Caki2 (cell line): ENCODE data around the gene LGR4. TPM values are rescaled to one million over a fixed set of nuclear protein-coding genes. Genes with fewer than 3 reads are reported as not detected.
"Not testable (repeated sequence)": the region's sequence is repeated elsewhere in the genome, so short reads cannot be mapped to it uniquely, and the experiment has no call there.

Experiments
- DNase-seq: peaks from one replicate; pipeline ENCODE4 v3.0.0-alpha.2; 2015; ENCODE audit warnings: low read depth
- in situ Hi-C: cut with HindIII; loops from 2 replicates; pipeline ENCODE4 v1.10.0; 2016; ENCODE audit warnings: low sequenced_read_pairs, low pct_unique_long_range_greater_than_20kb, mixed read lengths
- total RNA-seq: library from RNA; depleted of rRNA; stranded (reverse); fragments of >200 nt; shearing (Covaris generic); gene quantifications from 2 replicates; pipeline ENCODE4 v1.2.3, GENCODE V29; 2014; ENCODE audit warnings: low replicate concordance; rRNA removed

The LGR4 gene
- total RNA-seq, 1 experiment from 2014 or later: 58.4 TPM

DNA sequence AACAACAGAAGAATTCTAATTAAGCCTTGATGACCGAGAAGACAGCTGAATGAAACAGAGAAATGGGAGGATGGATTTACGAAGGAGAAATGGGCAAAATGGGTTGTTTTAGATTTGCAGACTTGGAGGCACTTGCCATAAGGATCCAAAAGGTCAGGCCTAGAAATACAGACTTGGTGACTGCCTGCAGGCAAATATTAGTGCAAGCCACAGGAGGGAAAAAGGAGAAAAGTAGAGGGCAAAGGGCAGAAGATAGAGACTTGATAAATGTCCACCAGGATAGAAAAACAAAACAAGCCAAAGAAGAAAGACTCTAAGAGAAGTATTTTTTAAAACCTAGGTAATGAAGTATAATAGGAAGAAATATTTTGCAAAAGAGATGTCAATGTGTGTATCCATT, 122.7 kb downstream of the LGR4 start:
- in situ Hi-C loops: loop anchor here (25.0 kb wide), 1 partner anchor 163 kb away; no protein-coding TSS in a partner anchor
- no peak for DNase-seq

GRCh38 chr11:27348340-27348873, 124.2 kb downstream of the LGR4 start:
- in situ Hi-C loops: no loop called here
- DNase-seq: no peak

DNA sequence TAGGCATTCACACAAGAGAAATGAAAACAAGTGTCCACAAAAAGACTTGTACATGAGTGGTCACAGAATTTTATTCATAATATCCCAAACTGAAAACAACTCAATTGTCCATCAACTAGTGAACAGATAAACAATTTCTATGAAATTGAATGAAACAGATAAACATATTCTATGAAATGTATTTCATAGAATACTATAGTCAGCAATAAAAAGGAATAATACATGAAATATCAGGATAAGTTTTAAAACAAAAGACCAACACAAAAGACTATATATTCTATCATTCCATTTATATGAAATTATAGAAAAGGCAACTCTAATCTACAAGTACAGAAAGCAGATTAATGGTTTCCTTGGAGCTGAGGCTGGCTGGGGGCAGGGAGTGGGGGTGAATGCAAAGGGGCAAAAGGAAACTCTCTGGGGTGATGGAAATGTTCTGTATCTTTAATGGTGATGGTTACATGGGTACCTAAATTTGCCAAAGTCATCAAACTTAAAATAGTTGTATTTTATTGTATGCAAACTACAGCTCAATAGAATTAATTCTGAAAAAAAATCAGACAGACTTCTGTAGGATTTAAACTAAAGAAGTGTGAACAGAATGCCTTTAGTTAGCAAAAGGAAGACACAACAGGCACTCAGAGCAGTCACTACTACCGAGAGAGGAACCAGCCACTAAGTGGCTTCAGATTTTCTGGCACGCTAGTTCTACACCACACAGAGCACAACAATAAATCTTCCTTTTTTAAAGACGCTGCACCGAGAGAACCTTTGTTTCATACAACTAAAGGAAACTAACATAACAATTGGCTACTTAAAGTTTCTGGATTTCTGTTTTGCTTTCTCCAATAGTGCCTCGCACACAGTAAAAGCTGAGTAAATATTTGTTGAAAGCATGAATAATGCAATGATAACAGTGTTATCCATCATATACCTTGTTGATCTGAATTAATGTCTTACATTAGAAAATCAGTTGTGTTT, 124.9 kb downstream of the LGR4 start:
- in situ Hi-C loops: no loop called here
- no peak for DNase-seq

DNA sequence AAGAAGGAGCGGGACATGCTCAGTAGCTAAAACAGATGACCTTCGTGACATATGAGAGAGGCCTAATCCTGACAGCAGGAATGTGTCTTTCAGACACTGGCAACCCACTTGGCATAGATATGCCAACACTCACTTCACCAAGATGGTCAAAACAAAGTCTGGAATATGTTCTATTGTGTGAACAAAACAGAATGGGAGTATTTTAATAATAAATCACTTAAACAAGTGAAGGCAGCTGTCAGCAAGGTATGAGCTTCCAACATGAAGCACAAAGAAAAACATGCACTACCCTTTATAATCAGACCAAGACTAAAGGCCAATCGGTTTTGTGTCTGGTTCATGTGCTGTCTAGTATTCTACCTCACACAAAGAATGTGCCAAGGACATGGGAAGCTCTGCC, 132.6 kb downstream of the LGR4 start:
- in situ Hi-C loops: no loop called here
- DNase-seq: no peak

DNA sequence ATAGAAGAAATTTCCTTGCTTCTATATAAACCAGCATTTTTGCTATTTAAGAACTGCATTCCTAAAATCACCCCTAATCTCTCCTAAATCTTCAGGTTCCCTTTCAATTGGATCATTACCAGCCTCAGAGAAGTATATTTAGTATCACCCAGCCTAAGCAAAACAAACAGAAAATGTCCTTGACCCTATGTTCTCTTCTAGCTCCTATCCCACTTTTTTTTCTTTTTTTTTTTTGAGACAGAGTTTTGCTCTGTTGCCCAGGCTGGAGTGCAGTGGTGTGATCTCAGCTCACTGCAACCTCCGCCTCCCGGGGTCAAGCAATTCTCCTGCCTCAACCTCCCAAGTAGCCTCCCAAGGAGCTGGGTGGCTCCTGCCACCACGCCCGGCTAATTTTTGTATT, 137.8 kb downstream of the LGR4 start:
- in situ Hi-C loops, DNase-seq: not testable (repeated sequence)

DNA sequence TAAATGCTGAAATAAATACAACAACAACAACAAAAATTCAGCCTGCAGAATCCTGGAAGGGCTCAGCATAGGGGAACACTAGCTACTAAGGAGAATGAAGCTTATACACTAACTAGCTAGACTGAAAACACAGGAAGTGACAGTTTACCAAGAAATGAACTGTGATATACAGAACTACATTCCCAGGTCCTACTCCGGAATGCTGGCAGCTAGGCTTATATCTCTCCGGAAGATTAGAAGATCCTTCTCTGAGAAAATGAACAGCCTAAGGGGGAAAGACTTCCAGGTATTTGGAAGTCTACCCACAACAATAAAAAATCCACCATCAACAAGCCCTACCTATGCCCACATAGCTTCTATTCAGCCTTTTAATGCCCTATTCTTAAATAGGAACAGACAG, 140.6 kb downstream of the LGR4 start:
- no peak for DNase-seq
- in situ Hi-C loops: no loop called here

DNA sequence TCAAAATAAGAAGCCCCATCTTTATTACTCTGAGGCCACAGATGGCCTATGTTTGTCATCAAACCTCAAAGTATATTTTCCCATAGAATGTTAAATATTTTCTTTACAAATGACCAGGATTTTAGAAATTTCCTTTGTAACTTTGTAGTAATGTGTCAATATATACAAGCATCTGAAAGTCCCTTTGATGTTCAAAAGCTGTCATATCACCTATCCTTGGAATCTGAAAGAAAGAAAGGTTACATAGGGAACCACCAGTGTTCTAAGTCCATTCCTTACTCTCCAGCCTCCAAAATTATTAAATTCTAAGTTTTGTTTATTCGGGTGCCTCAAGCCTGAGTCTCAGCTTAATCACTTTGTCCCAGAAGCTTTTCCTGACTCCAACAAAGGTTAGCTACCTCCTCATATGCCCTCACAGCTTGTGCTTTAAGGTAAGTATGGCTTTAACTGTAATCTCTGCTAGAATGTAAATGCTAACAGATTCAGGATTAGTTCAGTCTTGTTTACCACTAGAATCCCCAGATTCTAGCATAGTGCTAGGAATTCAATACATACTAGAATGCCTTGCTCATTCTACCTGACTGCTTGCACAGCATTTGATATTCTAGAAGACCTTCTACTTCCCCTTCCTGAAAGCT, 141.8 kb downstream of the LGR4 start:
- DNase-seq: no peak
- in situ Hi-C loops: no loop called here

DNA sequence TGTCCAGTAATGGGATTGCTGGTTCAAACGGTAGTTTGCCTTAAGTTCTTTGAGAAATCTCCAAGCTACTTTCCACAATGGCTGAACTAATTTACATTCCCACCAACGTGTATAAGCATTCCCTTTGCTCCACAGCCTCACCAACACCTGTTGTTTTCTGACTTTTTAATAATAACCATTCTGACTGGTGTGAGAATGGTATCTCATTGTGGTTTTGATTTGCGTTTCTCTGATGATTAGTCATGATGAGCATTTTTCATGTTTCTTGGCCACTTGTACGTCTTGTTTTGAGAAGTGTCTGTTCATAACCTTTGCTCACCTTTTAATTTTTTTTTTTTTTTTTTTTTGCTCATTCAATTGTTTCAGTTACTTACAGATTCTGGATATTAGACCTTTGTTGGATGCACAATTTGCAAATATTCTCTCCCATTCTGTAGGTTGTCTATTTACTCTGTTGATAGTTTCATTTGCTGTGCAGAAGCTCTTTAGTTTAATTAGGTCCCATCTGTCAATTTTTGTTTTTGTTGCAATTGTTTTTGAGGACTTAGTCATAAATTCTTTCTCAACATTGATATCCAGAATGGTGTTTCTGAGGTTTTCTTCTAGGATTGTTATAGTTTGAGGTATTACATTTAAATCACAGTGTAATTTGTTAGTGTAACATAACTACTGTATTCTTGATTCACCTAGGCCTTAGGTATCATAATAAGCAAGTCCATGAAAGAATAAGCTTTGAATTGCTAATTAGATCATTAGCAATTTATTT, 142.5 kb downstream of the LGR4 start:
- DNase-seq: no peak
- in situ Hi-C loops: no loop called here

- in situ Hi-C loops: no loop called here
These were observed 144.0 kb downstream of the LGR4 start for GRCh38 chr11:27328614-27329013.

GRCh38 chr11:27327064-27327463, 145.5 kb downstream of the LGR4 start:
- DNase-seq, in situ Hi-C loops: not testable (repeated sequence)

More at GRCh38 chr11:27328614-27329013, 144.0 kb downstream of the LGR4 start:
- DNase-seq: no peak

DNA sequence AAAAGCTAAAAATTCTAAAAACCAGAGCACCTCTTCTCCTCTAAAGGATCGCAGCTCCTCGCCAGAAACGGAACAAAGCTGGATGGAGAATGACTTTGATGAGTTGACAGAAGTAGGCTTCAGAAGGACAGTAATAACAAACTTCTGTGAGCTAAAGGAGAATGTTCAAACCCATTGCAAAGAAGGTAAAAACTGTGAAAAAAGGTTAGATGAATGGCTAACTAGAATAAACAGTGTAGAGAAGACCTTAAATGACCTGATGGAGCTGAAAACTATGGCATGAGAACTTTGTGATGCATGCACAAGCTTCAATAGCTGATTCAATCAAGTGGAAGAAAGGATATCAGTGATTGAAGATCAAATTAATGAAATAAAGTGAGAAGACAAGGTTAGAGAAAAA, 150.4 kb downstream of the LGR4 start:
- in situ Hi-C loops, DNase-seq: not testable (repeated sequence)

- in situ Hi-C loops, DNase-seq: not testable (repeated sequence)
These were observed 151.2 kb downstream of the LGR4 start for GRCh38 chr11:27321340-27321739.

GRCh38 chr11:27319072-27319471, 153.5 kb downstream of the LGR4 start:
- peak; percentile 86 for DNase-seq
- in situ Hi-C loops: loop anchor here (5.0 kb wide), 1 partner anchor 37 kb away; no protein-coding TSS in a partner anchor

DNA sequence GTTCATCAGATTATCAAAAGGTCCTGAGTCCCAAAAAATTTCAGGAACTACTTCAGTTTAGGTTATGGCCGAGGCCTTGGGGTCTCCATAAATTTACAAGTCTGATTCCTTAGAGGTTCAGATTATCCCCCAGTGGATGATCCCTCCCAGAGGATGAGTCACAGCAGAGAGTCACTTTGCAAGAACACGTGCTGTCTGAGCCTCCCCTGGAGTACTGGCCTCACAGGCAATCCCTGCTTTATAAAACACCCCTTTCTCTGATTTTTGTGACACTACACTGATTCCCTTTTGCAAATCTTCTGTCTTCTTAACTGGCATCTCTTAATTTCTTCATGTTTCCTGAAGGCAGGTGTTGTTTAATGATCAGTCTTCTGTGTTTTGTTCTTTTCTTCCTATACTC, 154.8 kb downstream of the LGR4 start:
- DNase-seq: peak; percentile 50
- in situ Hi-C loops: loop anchor here (5.0 kb wide), 1 partner anchor 35 kb away; no protein-coding TSS in a partner anchor

Other genes starting within 250 kb of the LGR4 start
- 16.8 and 29.5 TPM in 2 replicates for gene CCDC34, start 109.6 kb downstream of the LGR4 start, total RNA-seq
- gene LIN7C, start 34.0 kb upstream of the LGR4 start, total RNA-seq: 11.9 and 15.5 TPM in 2 replicates
- gene BDNF, start 227.7 kb upstream of the LGR4 start, total RNA-seq: 0.55 and 1.3 TPM in 2 replicates